ENCODE results near the gene ATXN2L. TPM values are rescaled to one million over a fixed set of nuclear protein-coding genes. Genes with fewer than 3 reads are reported as not detected.

ATXN2L gene
- total RNA-seq, 1 donor from 2014 or later: 208 TPM

GRCh38 chr16:28836761-28837064 is 13.9 kb downstream of the ATXN2L start:
- Mint-ChIP-seq H3K27me3 (no peaks in the 10 kb centered on the region), H3K4me3 (no peak overlapping the region), H3K9me3 (no peaks in the 10 kb centered on the region), H3K4me1 (ENCODE audit: unreplicated experiment) (no peaks in the 10 kb centered on the region), H3K27ac (no peak overlapping the region), H3K36me3 (peaks cover 33% of the 10 kb centered on the region)
- no peak for TF ChIP-seq CTCF (conservative IDR thresholded peaks at IDR 0.05)
- DNase-seq (ENCODE audit: extremely low spot score, unreplicated experiment): no peak

GRCh38 chr16:28837672-28838557 is 15.1 kb downstream of the ATXN2L start:
- DNase-seq (ENCODE audit: extremely low spot score, unreplicated experiment): no peak
- peaks cover 27% of the 10 kb centered on the region for H3K36me3 Mint-ChIP-seq
- H3K9me3 Mint-ChIP-seq: no peaks in the 10 kb centered on the region
- no peak for TF ChIP-seq CTCF (conservative IDR thresholded peaks at IDR 0.05)
- H3K4me3 Mint-ChIP-seq: no peak overlapping the region
- no peaks in the 10 kb centered on the region for H3K4me1 Mint-ChIP-seq (ENCODE audit: unreplicated experiment)
- H3K27me3 Mint-ChIP-seq: no peaks in the 10 kb centered on the region
- peak overlapping the region; percentile 32 for H3K27ac Mint-ChIP-seq

- no peak overlapping the region for H3K4me3 Mint-ChIP-seq
- no peaks in the 10 kb centered on the region for H3K4me1 Mint-ChIP-seq (ENCODE audit: unreplicated experiment)
- H3K27ac Mint-ChIP-seq: no peak overlapping the region
- TF ChIP-seq CTCF (conservative IDR thresholded peaks at IDR 0.05): no peak
- H3K27me3 Mint-ChIP-seq: no peaks in the 10 kb centered on the region
- peaks cover 24% of the 10 kb centered on the region for H3K36me3 Mint-ChIP-seq
- no peaks in the 10 kb centered on the region for H3K9me3 Mint-ChIP-seq
- no peak for DNase-seq (ENCODE audit: extremely low spot score, unreplicated experiment)
These were observed 15.7 kb downstream of the ATXN2L start for GRCh38 chr16:28838558-28838918.

GRCh38 chr16:28839004-28839639 is 16.3 kb downstream of the ATXN2L start:
- DNase-seq (ENCODE audit: extremely low spot score, unreplicated experiment): no peak
- H3K27ac Mint-ChIP-seq: no peak overlapping the region

GRCh38 chr16:28839899-28840298 is 17.1 kb downstream of the ATXN2L start:
- no peak overlapping the region for H3K4me3 Mint-ChIP-seq
- peaks cover under 1% of the 10 kb centered on the region for H3K4me1 Mint-ChIP-seq (ENCODE audit: unreplicated experiment)
- H3K27ac Mint-ChIP-seq: no peak overlapping the region
- DNase-seq (ENCODE audit: extremely low spot score, unreplicated experiment): no peak
- H3K9me3 Mint-ChIP-seq: no peaks in the 10 kb centered on the region
- H3K36me3 Mint-ChIP-seq: peaks cover 18% of the 10 kb centered on the region
- no peaks in the 10 kb centered on the region for H3K27me3 Mint-ChIP-seq
- no peak for TF ChIP-seq CTCF (conservative IDR thresholded peaks at IDR 0.05)

More at GRCh38 chr16:28839004-28839639, 16.3 kb downstream of the ATXN2L start:
- Mint-ChIP-seq H3K27me3 (no peaks in the 10 kb centered on the region), H3K4me3 (no peak overlapping the region), H3K9me3 (no peaks in the 10 kb centered on the region), H3K36me3 (peaks cover 21% of the 10 kb centered on the region), H3K4me1 (ENCODE audit: unreplicated experiment) (no peaks in the 10 kb centered on the region)
- no peak for TF ChIP-seq CTCF (conservative IDR thresholded peaks at IDR 0.05)

Measured in type B pancreatic cell (in vitro differentiated cells).